ENCODE data around the gene KDM8. TPM values are rescaled to one million over a fixed set of nuclear protein-coding genes. Genes with fewer than 3 reads are reported as not detected.

KDM8 gene
- total RNA-seq, 1 experiment from 2014 or later, result 5.3 TPM

DNA sequence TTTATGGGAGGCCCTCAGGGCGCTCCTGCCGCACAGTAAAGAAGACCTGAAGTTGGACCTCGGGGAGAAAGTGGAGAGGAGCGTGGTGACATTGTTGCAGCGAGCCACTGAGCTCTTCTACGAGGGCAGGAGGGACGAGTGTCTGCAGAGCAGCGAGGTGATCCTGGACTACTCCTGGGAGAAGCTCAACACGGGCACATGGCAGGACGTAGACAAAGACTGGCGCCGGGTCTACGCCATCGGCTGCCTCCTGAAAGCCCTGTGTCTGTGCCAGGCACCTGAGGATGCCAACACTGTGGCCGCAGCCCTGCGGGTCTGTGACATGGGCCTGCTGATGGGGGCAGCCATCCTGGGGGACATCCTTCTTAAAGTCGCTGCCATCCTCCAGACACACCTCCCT, 6.8 kb downstream of the KDM8 start:
- BruUV-seq (replicated peaks), result no TSS peak
- Histone ChIP-seq H3K9me3 (ENCODE audit: control insufficient read depth in 1 of 2, insufficient read depth in 1 of 2, low read depth in 1 of 2, low read length in 2 of 2) (no peaks in the 10 kb centered on the region), H3K4me1 (ENCODE audit: control insufficient read depth in 1 of 2, insufficient read depth in 2 of 2, low read length in 2 of 2) (peaks cover 7 to 8% of the 10 kb centered on the region in 2 experiments; a peak in 3 of 4 replicates), H3K4me2 (ENCODE audit: low read length) (no peak overlapping the region), H2AFZ (ENCODE audit: low read depth, low read length, poor library complexity, severe bottlenecking) (no peak overlapping the region), H4K20me1 (ENCODE audit: insufficient read depth) (no peaks in the 10 kb centered on the region), H3K4me3 (replicated peaks in 1 of 2; ENCODE audit: low read depth in 1 of 2, low read length in 2 of 2) (no peak overlapping the region), H3K9me2 (ENCODE audit: insufficient read depth) (no peaks in the 10 kb centered on the region), H3K27ac (ENCODE audit: low read depth, low read length) (no peak overlapping the region), H3K79me2 (ENCODE audit: insufficient read depth, low read length) (no peaks in the 10 kb centered on the region), H3K27me3 (ENCODE audit: insufficient read depth, low read length) (no peaks in the 10 kb centered on the region), H3K9ac (ENCODE audit: low read length) (no peak overlapping the region), H3K36me3 (ENCODE audit: control insufficient read depth in 1 of 2, insufficient read depth in 2 of 2, low read length in 2 of 2) (no peaks in the 10 kb centered on the region)
- CTCF ChIA-PET, result interaction anchor here (0.6 kb wide), 1 partner anchor 272 kb away, joined by 3 read pairs; no protein-coding TSS in a partner anchor
- DNase-seq (ENCODE audit: low read depth, low spot score) (no peak), ATAC-seq (no peak)
- intact Hi-C loops (cut with micrococcal nuclease), result no loop called here
- RAD21 ChIA-PET (ENCODE audit: low non-redundant PET in 1 of 2, low total read pairs in 2 of 2, uncharacterized antibody in 2 of 2, unreplicated experiment in 2 of 2), result no interaction called here
- POLR2A ChIA-PET, result no interaction called here
- TF ChIP-seq, protein P1, sequence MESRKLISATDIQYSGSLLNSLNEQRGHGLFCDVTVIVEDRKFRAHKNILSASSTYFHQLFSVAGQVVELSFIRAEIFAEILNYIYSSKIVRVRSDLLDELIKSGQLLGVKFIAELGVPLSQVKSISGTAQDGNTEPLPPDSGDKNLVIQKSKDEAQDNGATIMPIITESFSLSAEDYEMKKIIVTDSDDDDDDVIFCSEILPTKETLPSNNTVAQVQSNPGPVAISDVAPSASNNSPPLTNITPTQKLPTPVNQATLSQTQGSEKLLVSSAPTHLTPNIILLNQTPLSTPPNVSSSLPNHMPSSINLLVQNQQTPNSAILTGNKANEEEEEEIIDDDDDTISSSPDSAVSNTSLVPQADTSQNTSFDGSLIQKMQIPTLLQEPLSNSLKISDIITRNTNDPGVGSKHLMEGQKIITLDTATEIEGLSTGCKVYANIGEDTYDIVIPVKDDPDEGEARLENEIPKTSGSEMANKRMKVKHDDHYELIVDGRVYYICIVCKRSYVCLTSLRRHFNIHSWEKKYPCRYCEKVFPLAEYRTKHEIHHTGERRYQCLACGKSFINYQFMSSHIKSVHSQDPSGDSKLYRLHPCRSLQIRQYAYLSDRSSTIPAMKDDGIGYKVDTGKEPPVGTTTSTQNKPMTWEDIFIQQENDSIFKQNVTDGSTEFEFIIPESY (IDR thresholded peaks at IDR 0.05; ENCODE audit: extremely low read depth, insufficient replicate concordance, low read length), result no peak
- TF ChIP-seq ZNF274 (IDR thresholded peaks at IDR 0.05; ENCODE audit: low read depth, low read length) (no peak), EGR1 (IDR thresholded peaks at IDR 0.05; ENCODE audit: low read depth) (no peak), TCF7L2 (IDR thresholded peaks at IDR 0.05; ENCODE audit: borderline replicate concordance, extremely low read depth, insufficient read depth, insufficient read length) (no peak), EZH2 (IDR thresholded peaks at IDR 0.05) (no peak), SIN3A (IDR thresholded peaks at IDR 0.05; ENCODE audit: low read depth) (no peak), RAD21 (IDR thresholded peaks at IDR 0.05; ENCODE audit: low read depth) (no peak)

DNA sequence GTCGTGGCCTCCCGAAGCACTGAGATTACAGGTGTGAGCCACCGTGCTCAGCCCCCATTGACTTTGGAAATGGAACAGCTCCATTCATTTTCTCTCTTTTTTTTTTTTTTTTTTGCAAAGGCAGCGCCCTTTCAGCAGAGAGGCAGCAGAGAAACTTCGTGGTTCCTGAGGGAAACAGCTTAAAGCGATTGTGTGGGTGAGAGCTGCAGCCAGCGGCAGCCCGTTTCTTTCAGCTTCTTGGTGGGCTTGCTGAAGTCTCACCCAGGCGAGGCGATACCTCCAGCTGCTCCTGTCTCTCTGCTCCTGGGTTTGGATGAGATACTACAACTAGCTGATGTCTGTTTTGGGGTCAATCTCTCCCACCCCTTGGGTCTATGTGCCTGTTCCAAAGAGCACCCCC, 7.7 kb downstream of the KDM8 start:
- Histone ChIP-seq H3K79me2 (ENCODE audit: insufficient read depth, low read length) (no peaks in the 10 kb centered on the region), H3K9ac (ENCODE audit: low read length) (no peak overlapping the region), H3K9me2 (ENCODE audit: insufficient read depth) (no peaks in the 10 kb centered on the region), H3K27me3 (ENCODE audit: insufficient read depth, low read length) (no peaks in the 10 kb centered on the region), H3K27ac (ENCODE audit: low read depth, low read length) (no peak overlapping the region), H4K20me1 (ENCODE audit: insufficient read depth) (no peaks in the 10 kb centered on the region), H3K4me1 (ENCODE audit: control insufficient read depth in 1 of 2, insufficient read depth in 2 of 2, low read length in 2 of 2) (no peaks in the 10 kb centered on the region), H3K9me3 (ENCODE audit: control insufficient read depth in 1 of 2, insufficient read depth in 1 of 2, low read depth in 1 of 2, low read length in 2 of 2) (no peaks in the 10 kb centered on the region), H3K4me3 (replicated peaks in 1 of 2; ENCODE audit: low read depth in 1 of 2, low read length in 2 of 2) (no peak overlapping the region), H3K36me3 (ENCODE audit: control insufficient read depth in 1 of 2, insufficient read depth in 2 of 2, low read length in 2 of 2) (no peaks in the 10 kb centered on the region), H2AFZ (ENCODE audit: low read depth, low read length, poor library complexity, severe bottlenecking) (no peak overlapping the region), H3K4me2 (ENCODE audit: low read length) (no peak overlapping the region)
- no peak for DNase-seq (ENCODE audit: low read depth, low spot score)
- ChIA-PET RAD21 (ENCODE audit: low non-redundant PET in 1 of 2, low total read pairs in 2 of 2, uncharacterized antibody in 2 of 2, unreplicated experiment in 2 of 2) (no interaction called here), CTCF (no interaction called here), POLR2A (no interaction called here)
- no peak for ATAC-seq
- no TSS peak for BruUV-seq (replicated peaks)
- intact Hi-C loops (cut with micrococcal nuclease), result no loop called here
- TF ChIP-seq, protein P1 (IDR thresholded peaks at IDR 0.05; ENCODE audit: extremely low read depth, insufficient replicate concordance, low read length), result no peak
- TF ChIP-seq FOSL1 (IDR thresholded peaks at IDR 0.05; ENCODE audit: low read depth) (no peak), TCF7L2 (IDR thresholded peaks at IDR 0.05; ENCODE audit: borderline replicate concordance, extremely low read depth, insufficient read depth, insufficient read length) (no peak), ZNF274 (IDR thresholded peaks at IDR 0.05; ENCODE audit: low read depth, low read length) (no peak), SRF (IDR thresholded peaks at IDR 0.05; ENCODE audit: low read depth) (no peak), ZFX (IDR thresholded peaks at IDR 0.05) (no peak), EGR1 (IDR thresholded peaks at IDR 0.05; ENCODE audit: low read depth) (no peak), ELF1 (IDR thresholded peaks at IDR 0.05; ENCODE audit: borderline replicate concordance, low read depth) (no peak), RAD21 (IDR thresholded peaks at IDR 0.05; ENCODE audit: low read depth) (no peak)
- TF ChIP-seq, protein P2, sequence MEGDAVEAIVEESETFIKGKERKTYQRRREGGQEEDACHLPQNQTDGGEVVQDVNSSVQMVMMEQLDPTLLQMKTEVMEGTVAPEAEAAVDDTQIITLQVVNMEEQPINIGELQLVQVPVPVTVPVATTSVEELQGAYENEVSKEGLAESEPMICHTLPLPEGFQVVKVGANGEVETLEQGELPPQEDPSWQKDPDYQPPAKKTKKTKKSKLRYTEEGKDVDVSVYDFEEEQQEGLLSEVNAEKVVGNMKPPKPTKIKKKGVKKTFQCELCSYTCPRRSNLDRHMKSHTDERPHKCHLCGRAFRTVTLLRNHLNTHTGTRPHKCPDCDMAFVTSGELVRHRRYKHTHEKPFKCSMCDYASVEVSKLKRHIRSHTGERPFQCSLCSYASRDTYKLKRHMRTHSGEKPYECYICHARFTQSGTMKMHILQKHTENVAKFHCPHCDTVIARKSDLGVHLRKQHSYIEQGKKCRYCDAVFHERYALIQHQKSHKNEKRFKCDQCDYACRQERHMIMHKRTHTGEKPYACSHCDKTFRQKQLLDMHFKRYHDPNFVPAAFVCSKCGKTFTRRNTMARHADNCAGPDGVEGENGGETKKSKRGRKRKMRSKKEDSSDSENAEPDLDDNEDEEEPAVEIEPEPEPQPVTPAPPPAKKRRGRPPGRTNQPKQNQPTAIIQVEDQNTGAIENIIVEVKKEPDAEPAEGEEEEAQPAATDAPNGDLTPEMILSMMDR (IDR thresholded peaks at IDR 0.05 in 2 of 3, conservative IDR thresholded peaks at IDR 0.05 in 1 of 3; ENCODE audit: borderline replicate concordance in 1 of 3, insufficient read depth in 1 of 3, low read depth in 2 of 3, low read length in 2 of 3), result no peak
- TF ChIP-seq, protein P3, sequence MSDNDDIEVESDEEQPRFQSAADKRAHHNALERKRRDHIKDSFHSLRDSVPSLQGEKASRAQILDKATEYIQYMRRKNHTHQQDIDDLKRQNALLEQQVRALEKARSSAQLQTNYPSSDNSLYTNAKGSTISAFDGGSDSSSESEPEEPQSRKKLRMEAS (IDR thresholded peaks at IDR 0.05), result no peak

Measured in HCT116 (cell line).